ENCODE measurements around the gene TSNAX.

The TSNAX gene

DNA sequence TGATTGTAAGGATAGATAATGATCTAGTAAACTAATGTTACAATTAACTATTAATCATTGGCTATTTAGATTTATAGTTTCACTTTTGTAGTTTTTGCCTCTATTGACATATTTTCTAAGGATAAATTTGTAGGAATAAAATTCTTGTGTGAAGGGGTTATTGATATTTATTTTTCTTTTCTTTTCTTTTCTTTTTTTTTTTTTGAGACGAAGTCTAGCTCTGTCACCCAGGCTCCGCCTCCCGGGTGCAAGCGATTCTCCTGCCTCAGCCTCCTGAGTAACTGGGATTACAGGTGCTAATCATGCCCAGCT lies 74.2 kb downstream of the TSNAX start:
- TF ChIP-seq, protein P1, sequence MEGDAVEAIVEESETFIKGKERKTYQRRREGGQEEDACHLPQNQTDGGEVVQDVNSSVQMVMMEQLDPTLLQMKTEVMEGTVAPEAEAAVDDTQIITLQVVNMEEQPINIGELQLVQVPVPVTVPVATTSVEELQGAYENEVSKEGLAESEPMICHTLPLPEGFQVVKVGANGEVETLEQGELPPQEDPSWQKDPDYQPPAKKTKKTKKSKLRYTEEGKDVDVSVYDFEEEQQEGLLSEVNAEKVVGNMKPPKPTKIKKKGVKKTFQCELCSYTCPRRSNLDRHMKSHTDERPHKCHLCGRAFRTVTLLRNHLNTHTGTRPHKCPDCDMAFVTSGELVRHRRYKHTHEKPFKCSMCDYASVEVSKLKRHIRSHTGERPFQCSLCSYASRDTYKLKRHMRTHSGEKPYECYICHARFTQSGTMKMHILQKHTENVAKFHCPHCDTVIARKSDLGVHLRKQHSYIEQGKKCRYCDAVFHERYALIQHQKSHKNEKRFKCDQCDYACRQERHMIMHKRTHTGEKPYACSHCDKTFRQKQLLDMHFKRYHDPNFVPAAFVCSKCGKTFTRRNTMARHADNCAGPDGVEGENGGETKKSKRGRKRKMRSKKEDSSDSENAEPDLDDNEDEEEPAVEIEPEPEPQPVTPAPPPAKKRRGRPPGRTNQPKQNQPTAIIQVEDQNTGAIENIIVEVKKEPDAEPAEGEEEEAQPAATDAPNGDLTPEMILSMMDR (IDR thresholded peaks at IDR 0.05; ENCODE audit: extremely low read depth, insufficient read depth, missing control alignments) = no peak
- DNase-seq (ENCODE audit: low spot score) = no peak
- in situ Hi-C loops (cut with MboI; ENCODE audit: low pct_unique_long_range_greater_than_20kb, low sequenced_read_pairs, unreplicated experiment) = loop anchor here (10.0 kb wide), 1 partner anchor 248 kb away; no protein-coding TSS in a partner anchor

DNA sequence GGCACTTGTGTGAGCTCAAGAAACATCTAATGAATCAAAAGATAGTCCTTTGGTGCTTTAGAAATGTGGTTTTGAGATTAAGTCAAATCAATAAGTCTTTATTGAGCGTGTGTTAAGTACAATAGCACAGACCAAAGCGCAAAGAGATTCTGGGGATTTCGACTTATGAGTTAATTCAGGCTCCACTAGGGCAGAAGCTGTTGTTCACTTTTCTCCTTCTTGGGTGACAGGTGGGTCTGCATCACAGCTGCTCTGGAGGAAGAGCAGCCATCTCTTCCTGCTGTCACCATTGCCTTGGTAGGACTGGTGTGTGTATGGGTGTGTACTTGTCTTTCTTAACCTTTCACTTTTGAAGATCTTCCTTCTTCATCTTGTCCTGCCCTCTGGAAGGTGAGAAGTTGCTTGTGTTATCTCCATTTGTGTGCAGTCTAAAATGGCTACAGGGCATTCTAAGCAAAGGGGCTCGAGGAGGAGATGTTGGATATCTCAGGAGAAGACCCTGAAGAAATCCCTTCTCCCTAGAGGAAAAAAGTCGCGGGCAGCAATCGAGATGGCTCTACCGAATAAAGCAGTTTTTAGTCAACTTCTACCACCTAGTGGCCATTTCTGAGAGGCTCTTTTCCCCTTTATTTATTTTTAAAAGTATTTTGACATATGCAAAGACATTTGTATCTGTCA lies 75.3 kb downstream of the TSNAX start:
- TF ChIP-seq, protein P1 (IDR thresholded peaks at IDR 0.05; ENCODE audit: extremely low read depth, insufficient read depth, missing control alignments) = peak; percentile 63
- peak; percentile 43 for DNase-seq (ENCODE audit: low spot score)
- in situ Hi-C loops (cut with MboI; ENCODE audit: low pct_unique_long_range_greater_than_20kb, low sequenced_read_pairs, unreplicated experiment) = loop anchor here (10.0 kb wide), 1 partner anchor 249 kb away; no protein-coding TSS in a partner anchor

DNA sequence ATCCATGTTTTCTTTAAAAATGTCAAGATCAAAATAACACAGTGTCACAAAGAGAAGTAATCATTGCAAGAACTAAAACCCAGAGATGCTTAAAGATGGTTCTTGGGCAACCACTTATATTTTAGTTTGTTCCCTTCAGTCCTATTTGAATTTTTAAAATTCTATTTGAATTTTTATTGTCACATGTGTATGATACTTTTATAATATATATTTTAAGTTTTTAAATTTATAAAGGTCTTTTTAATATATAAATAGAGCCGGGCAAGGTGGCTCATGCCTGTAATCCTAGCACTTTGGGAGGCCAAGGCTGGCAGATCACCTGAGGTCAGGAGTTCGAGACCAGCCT lies 75.8 kb downstream of the TSNAX start:
- DNase-seq (ENCODE audit: low spot score) = no peak
- TF ChIP-seq, protein P1 (IDR thresholded peaks at IDR 0.05; ENCODE audit: extremely low read depth, insufficient read depth, missing control alignments) = no peak
- in situ Hi-C loops (cut with MboI; ENCODE audit: low pct_unique_long_range_greater_than_20kb, low sequenced_read_pairs, unreplicated experiment) = loop anchor here (10.0 kb wide), 1 partner anchor 249 kb away; no protein-coding TSS in a partner anchor

DNA sequence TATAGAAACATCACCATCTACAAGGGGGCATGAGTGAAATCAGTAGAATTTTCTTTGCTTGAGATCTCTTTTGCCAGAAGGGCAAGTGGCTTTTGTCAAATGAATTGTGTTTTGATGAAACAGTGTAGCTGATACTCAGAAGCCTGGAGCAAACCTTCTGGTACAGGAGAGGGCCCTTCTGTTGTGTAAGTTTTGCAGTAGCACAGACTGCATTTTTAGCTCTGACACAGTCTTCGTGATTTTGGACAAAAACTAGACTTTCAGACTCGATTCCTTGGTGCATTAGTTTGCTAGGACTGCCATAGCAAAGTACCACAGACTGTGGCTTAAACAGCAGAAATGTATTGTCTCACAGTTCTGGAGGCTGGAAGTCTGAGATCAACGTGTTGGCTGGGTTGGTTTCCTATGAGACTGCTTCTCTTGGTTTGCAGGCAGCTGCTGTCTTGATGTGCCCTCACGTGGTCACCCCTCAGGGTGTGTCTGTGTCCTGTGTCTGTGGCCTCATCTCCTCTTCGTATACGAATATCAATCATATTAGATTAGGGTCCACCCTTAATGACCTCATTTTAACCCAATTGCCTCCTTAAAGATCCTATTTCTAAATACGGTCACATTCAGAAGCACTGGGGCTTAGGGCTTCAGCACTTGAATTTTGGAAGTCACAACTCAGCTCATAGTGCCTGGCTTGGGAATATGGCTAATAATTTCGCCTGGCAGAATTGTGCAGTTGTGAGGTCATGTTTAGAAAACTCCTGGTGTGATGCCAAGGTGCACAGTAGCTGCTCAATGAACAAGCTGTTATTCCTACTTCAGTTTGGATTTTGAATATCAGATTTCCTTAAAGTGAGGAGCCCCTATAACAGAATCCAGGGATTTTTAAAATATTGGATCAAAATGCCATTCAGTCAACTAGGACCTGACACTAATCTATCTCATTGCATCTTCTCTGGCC lies 77.0 kb downstream of the TSNAX start:
- TF ChIP-seq, protein P1 (IDR thresholded peaks at IDR 0.05; ENCODE audit: extremely low read depth, insufficient read depth, missing control alignments) = no peak
- in situ Hi-C loops (cut with MboI; ENCODE audit: low pct_unique_long_range_greater_than_20kb, low sequenced_read_pairs, unreplicated experiment) = loop anchor here (10.0 kb wide), 1 partner anchor 251 kb away; no protein-coding TSS in a partner anchor
- no peak for DNase-seq (ENCODE audit: low spot score)

DNA sequence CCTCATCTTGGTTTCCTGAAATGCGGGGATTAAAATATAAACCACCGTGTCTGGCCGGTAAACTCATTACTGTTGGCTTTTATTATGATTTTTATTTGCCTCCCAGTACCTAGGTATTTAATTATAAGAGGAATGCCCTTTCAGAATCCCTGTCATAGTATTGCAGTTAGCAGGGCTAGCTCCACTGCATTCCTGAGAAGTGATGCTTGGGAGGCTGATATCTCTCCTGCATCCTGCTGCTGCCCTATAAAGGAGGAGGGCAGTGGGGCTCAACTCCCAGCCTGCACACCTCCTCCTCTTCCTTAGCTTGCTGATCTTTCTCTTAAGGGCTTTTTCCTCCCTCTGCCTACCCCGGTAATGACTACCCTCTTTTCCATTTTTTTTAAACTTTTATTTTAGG lies 78.2 kb downstream of the TSNAX start:
- DNase-seq (ENCODE audit: low spot score) = no peak
- in situ Hi-C loops (cut with MboI; ENCODE audit: low pct_unique_long_range_greater_than_20kb, low sequenced_read_pairs, unreplicated experiment) = loop anchor here (10.0 kb wide), 1 partner anchor 252 kb away; no protein-coding TSS in a partner anchor
- TF ChIP-seq, protein P1 (IDR thresholded peaks at IDR 0.05; ENCODE audit: extremely low read depth, insufficient read depth, missing control alignments) = no peak

DNA sequence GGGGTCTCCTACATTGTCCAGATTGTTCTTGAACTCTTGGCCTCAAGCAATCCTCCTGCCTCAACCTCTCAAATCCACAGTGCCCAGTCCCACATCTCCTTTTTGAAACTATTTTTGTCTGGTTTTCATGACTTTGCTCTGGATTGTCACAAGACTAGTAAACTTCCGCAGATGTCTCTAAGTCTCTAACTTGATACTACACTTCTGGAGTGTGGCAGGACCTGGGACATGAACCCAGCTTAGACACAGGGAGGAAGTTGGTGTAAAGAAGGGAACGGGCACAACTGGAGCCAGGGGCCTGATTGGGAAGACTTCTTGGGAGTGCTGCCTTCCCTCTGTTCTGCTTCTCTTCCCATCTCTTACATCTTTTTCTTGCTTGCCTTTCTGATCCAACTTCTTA lies 81.9 kb downstream of the TSNAX start:
- DNase-seq (ENCODE audit: low spot score) = no peak
- TF ChIP-seq, protein P1 (IDR thresholded peaks at IDR 0.05; ENCODE audit: extremely low read depth, insufficient read depth, missing control alignments) = no peak
- in situ Hi-C loops (cut with MboI; ENCODE audit: low pct_unique_long_range_greater_than_20kb, low sequenced_read_pairs, unreplicated experiment) = no loop called here
